Pancreas (tissue), 10 donors: ENCODE data around the gene ZEB2. TPM values are rescaled to one million over a fixed set of nuclear protein-coding genes. Genes with fewer than 3 reads are reported as not detected.

Source experiments
- ATAC-seq, 4 donors: fragments of 200-7000 bp; cut with Tn5 transposase; one replicate each; pipeline versions ENCODE4 v1.8.0 to v1.9.1; 2020; ENCODE audit warnings: mild to moderate bottlenecking in 4 of 4, moderate library complexity in 4 of 4
- DNase-seq, 6 donors: peaks; one replicate each; pipeline ENCODE4 v3.0.0-alpha.2; 2020
- FAIRE-seq: peaks from 2 replicates; lab custom pipeline; 2012; peaks lifted over from hg19 to GRCh38; lab: Jason Lieb, UNC
- H3K27ac ChIP-seq, 4 donors: fragments of 200-600 bp; sonication (generic); 1 replicate in 3 of 4; 2 replicates in 1 of 4; pipeline versions ENCODE4 v1.5.0 to v1.8.0; 2020
- H3K27me3 ChIP-seq, 4 donors: fragments of 200-600 bp; one replicate each; pipeline ENCODE4 v1.8.0; 2021
- H3K36me3 ChIP-seq, 3 donors: fragments of 200-600 bp; sonication (generic) in 1 of 3; one replicate each; pipeline versions ENCODE4 v1.5.0 to v1.8.0; 2020 to 2021
- H3K4me1 ChIP-seq, 3 donors: fragments of 200-600 bp; one replicate each; pipeline ENCODE4 v1.8.0; 2021
- H3K4me3 ChIP-seq, 4 donors: fragments of 200-600 bp; sonication (generic) in 2 of 4; one replicate each; pipeline versions ENCODE4 v1.5.0 to v1.8.0; 2020 to 2021
- H3K9me3 ChIP-seq, 4 donors: fragments of 200-600 bp; one replicate each; pipeline ENCODE4 v1.8.0; 2021
- CTCF ChIP-seq, 4 donors: fragments of 200-600 bp; sonication (generic) in 3 of 4; IDR thresholded peaks; one replicate each; pipeline versions ENCODE4 v1.5.0 to v1.8.0; 2021; ENCODE audit warnings: antibody characterized with exemption in 4 of 4
- WGBS, 2 donors: extraction: QIAGEN DNeasy Blood & Tissue Kit; methylation state at CpG; one replicate each; pipeline ENCODE4 v1.1.7; 2013; 5-methylcytosine and 5-hydroxymethylcytosine counted together
- intact Hi-C, 3 donors: fragments of 100-400 bp; cut with DNase I; formaldehyde crosslinking; loops; one replicate each; pipeline versions ENCODE4 v1.11.1 to v1.14.2; 2022
- polyA plus RNA-seq, 2 donors: library from polyadenylated mRNA; stranded (reverse); fragments of 200-250 nt; gene quantifications; one replicate each; pipeline ENCODE4 v1.2.3, GENCODE V29; 2013
- total RNA-seq, 6 donors: library from RNA; stranded (reverse); fragmentation: NEBNext Ultra II Directional in 4 of 6; extraction: Animal tissue kit (Norgen Biotek cat#: 25700) in 4 of 6; gene quantifications; one replicate each; pipeline versions ENCODE4 v1.2.1 to v1.2.4, GENCODE V29; 2021 to 2023
- donor health status: healthy with polysubstance abuse.
- donor health status: DM: no; HTN: no; CAD: no; lungs with moderate emphysema.
- donor health status: DM: no; HTN: no; CAD: no.
- donor health status: control.
- donor health status: control.
- donor health status: Bipolar disorder and iron deficiency.
- donor health status: DM: yes; HTN: yes; CAD: no.
- donor health status: DM: no; HTN: no; CAD: no.
- donor health status: DM: no; HTN: no; CAD: no.
- donor health status: DM: yes; HTN: yes; CAD: no.

ZEB2 gene
- total and polyA plus RNA-seq, 8 donors, result 3.8 to 38.6 (median 5.7) TPM

GRCh38 chr2:144489315-144489916, 30.5 kb downstream of the ZEB2 start:
- no peak for DNase-seq
- Histone ChIP-seq H3K9me3 (no peaks in the 10 kb centered on the region), H3K4me1 (no peaks in the 10 kb centered on the region), H3K36me3 (no peaks in the 10 kb centered on the region), H3K4me3 (no peak overlapping the region), H3K27me3 (no peaks in the 10 kb centered on the region), H3K27ac (no peak overlapping the region)
- FAIRE-seq, result no peak
- no peak for TF ChIP-seq CTCF (IDR thresholded peaks at IDR 0.05)
- 66 to 67% methylated on average over 10 of the region's 10 CpGs for WGBS, 2 donors
- no peak for ATAC-seq
- intact Hi-C loops, result no loop called here

GRCh38 chr2:144484201-144484948, 35.5 kb downstream of the ZEB2 start:
- FAIRE-seq (no peak), DNase-seq (no peak), ATAC-seq (no peak)
- no peak for TF ChIP-seq CTCF (IDR thresholded peaks at IDR 0.05)
- H3K27me3 ChIP-seq, result no peaks in the 10 kb centered on the region
- intact Hi-C loops, result no loop called here
- H3K4me3 ChIP-seq, result no peak overlapping the region
- 85 to 91% methylated on average over 5 of the region's 5 CpGs for WGBS, 2 donors
- no peaks in the 10 kb centered on the region for H3K36me3 ChIP-seq
- no peaks in the 10 kb centered on the region for H3K4me1 ChIP-seq
- H3K9me3 ChIP-seq, result no peaks in the 10 kb centered on the region
- no peak overlapping the region for H3K27ac ChIP-seq

- Histone ChIP-seq H3K9me3 (no peaks in the 10 kb centered on the region), H3K36me3 (no peaks in the 10 kb centered on the region), H3K27ac (no peak overlapping the region), H3K4me1 (no peaks in the 10 kb centered on the region), H3K27me3 (no peaks in the 10 kb centered on the region), H3K4me3 (no peak overlapping the region)
- intact Hi-C loops, result no loop called here
- ATAC-seq, result no peak
- 83 to 92% methylated on average over 4 of the region's 4 CpGs for WGBS, 2 donors
- TF ChIP-seq CTCF (IDR thresholded peaks at IDR 0.05), result no peak
- FAIRE-seq, result no peak
- no peak for DNase-seq
Measured at GRCh38 chr2:144481666-144482065, 38.3 kb downstream of the ZEB2 start.

- no peak overlapping the region for H3K27ac ChIP-seq
- no peak for TF ChIP-seq CTCF (IDR thresholded peaks at IDR 0.05)
- 69 to 74% methylated on average over 6 of the region's 6 CpGs for WGBS, 2 donors
- H3K4me1 ChIP-seq, result peaks cover 0 to under 1% (median 0%) of the 10 kb centered on the region in 3 donors
- no peak for FAIRE-seq
- no peaks in the 10 kb centered on the region for H3K36me3 ChIP-seq
- H3K9me3 ChIP-seq, result no peaks in the 10 kb centered on the region
- H3K27me3 ChIP-seq, result no peaks in the 10 kb centered on the region
- no peak for DNase-seq
- H3K4me3 ChIP-seq, result no peak overlapping the region
- intact Hi-C loops, result no loop called here
- ATAC-seq, result no peak
Measured at GRCh38 chr2:144481109-144481508, 38.8 kb downstream of the ZEB2 start.

GRCh38 chr2:144480285-144480684, 39.6 kb downstream of the ZEB2 start:
- TF ChIP-seq CTCF (IDR thresholded peaks at IDR 0.05), result no peak
- FAIRE-seq (no peak), DNase-seq (no peak), ATAC-seq (no peak)
- Histone ChIP-seq H3K4me1 (peaks cover 0 to 8% (median 8%) of the 10 kb centered on the region in 3 donors), H3K4me3 (no peak overlapping the region), H3K27me3 (no peaks in the 10 kb centered on the region), H3K9me3 (no peaks in the 10 kb centered on the region), H3K27ac (no peak overlapping the region), H3K36me3 (no peaks in the 10 kb centered on the region)
- intact Hi-C loops, result no loop called here
- WGBS, 2 donors, result 91 to 92% methylated on average over 1 of the region's 1 CpG
